GM19240 (cell line): Measurements from ENCODE around the gene CYREN.
A peak's percentile ranks its signal among the peaks of the same experiment; 100 is the strongest.
"Not testable (repeated sequence)": the region's sequence is repeated elsewhere in the genome, so short reads cannot be mapped to it uniquely, and the experiment has no call there.

ENCODE experiments used
- DNase-seq: peaks from one replicate; pipeline ENCODE4 v3.0.0; 2011; ENCODE audit warnings: low spot score; ENCODE audit not compliant: insufficient read length

The CYREN gene

GRCh38 chr7:135179321-135179925 is 8.9 kb upstream of the CYREN start:
- no peak for DNase-seq

- DNase-seq, result no peak
Observed at GRCh38 chr7:135178364-135178763, 7.9 kb upstream of the CYREN start.

GRCh38 chr7:135177028-135177696 is 6.7 kb upstream of the CYREN start:
- no peak for DNase-seq

- DNase-seq, result no peak
Observed at GRCh38 chr7:135175931-135176330, 5.4 kb upstream of the CYREN start.

GRCh38 chr7:135174941-135175340 is 4.4 kb upstream of the CYREN start:
- no peak for DNase-seq

GRCh38 chr7:135173916-135174315 is 3.4 kb upstream of the CYREN start:
- not testable (repeated sequence) for DNase-seq

- not testable (repeated sequence) for DNase-seq
Observed at GRCh38 chr7:135171581-135172291, 1.2 kb upstream of the CYREN start.

- not testable (repeated sequence) for DNase-seq
Observed at GRCh38 chr7:135170998-135171481, 533 bp upstream of the CYREN start.

- no peak for DNase-seq
Observed at GRCh38 chr7:135169964-135170273, 588 bp downstream of the CYREN start.

GRCh38 chr7:135169141-135169963 is 1.2 kb downstream of the CYREN start:
- DNase-seq, result peak; percentile 57

- no peak for DNase-seq
Observed at GRCh38 chr7:135168489-135169140, 1.9 kb downstream of the CYREN start.

GRCh38 chr7:135168001-135168400 is 2.5 kb downstream of the CYREN start:
- no peak for DNase-seq

- DNase-seq, result no peak
Observed at GRCh38 chr7:135167365-135167917, 3.1 kb downstream of the CYREN start.

- DNase-seq, result no peak
Observed at GRCh38 chr7:135166338-135166990, 4.0 kb downstream of the CYREN start.

- DNase-seq, result no peak
Observed at GRCh38 chr7:135165862-135166261, 4.6 kb downstream of the CYREN start.

- DNase-seq, result no peak
Observed at GRCh38 chr7:135164357-135165061, 6.0 kb downstream of the CYREN start.

GRCh38 chr7:135162382-135163001 is 8.0 kb downstream of the CYREN start:
- no peak for DNase-seq

GRCh38 chr7:135161669-135162068 is 8.8 kb downstream of the CYREN start:
- DNase-seq, result no peak
